Measurements from ENCODE around the gene ASTN2. TPM values are rescaled to one million over a fixed set of nuclear protein-coding genes. Genes with fewer than 3 reads are reported as not detected.

ASTN2 gene
- total RNA-seq, 2 experiments from 2014 or later: 1.7 to 4.2 TPM

GRCh38 chr9:117008461-117008860 lies 406.4 kb downstream of the ASTN2 start:
- no peak overlapping the region for H3K27ac ChIP-seq (ENCODE audit: low read depth, low read length, poor library complexity, severe bottlenecking)
- no peaks in the 10 kb centered on the region for H3K9me3 ChIP-seq (ENCODE audit: low read length)
- no peak for DNase-seq (ENCODE audit: low spot score)
- no peak overlapping the region for H3K4me3 ChIP-seq (ENCODE audit: low read depth, low read length, poor library complexity, severe bottlenecking)
- TF ChIP-seq CTCF (conservative IDR thresholded peaks at IDR 0.05; ENCODE audit: low read length) (no peak), EZH2phosphoT487 (IDR thresholded peaks at IDR 0.05; ENCODE audit: borderline replicate concordance, low read depth, low read length) (no peak)
- no peaks in the 10 kb centered on the region for H3K4me1 ChIP-seq (ENCODE audit: insufficient read depth, low read length, poor library complexity, severe bottlenecking)
- BruUV-seq (replicated peaks): no TSS peak
- H4K20me1 ChIP-seq (ENCODE audit: insufficient read depth, low read length): no peaks in the 10 kb centered on the region
- no peak overlapping the region for H3K4me2 ChIP-seq (ENCODE audit: low read length)
- H3K79me2 ChIP-seq (ENCODE audit: insufficient read depth, low read depth, low read length): no peaks in the 10 kb centered on the region
- H3K9me2 ChIP-seq (ENCODE audit: insufficient read depth, low read length): no peaks in the 10 kb centered on the region
- no peak overlapping the region for H2AFZ ChIP-seq (ENCODE audit: low read length)
- ChIA-PET CTCF (ENCODE audit: unreplicated experiment) (no interaction called here), POLR2A (interaction anchor here (0.6 kb wide), 1 partner anchor 15 kb away, joined by 3 read pairs; no protein-coding TSS in a partner anchor)
- intact Hi-C loops (cut with micrococcal nuclease; ENCODE audit: unreplicated experiment): no loop called here
- no peaks in the 10 kb centered on the region for H3K36me3 ChIP-seq (ENCODE audit: insufficient read depth, low read length)

GRCh38 chr9:117002686-117003085 lies 412.2 kb downstream of the ASTN2 start:
- H3K4me3 ChIP-seq (ENCODE audit: low read depth, low read length, poor library complexity, severe bottlenecking): no peak overlapping the region
- no peak for DNase-seq (ENCODE audit: low spot score)
- H4K20me1 ChIP-seq (ENCODE audit: insufficient read depth, low read length): no peaks in the 10 kb centered on the region
- intact Hi-C loops (cut with micrococcal nuclease; ENCODE audit: unreplicated experiment): no loop called here
- no peaks in the 10 kb centered on the region for H3K36me3 ChIP-seq (ENCODE audit: insufficient read depth, low read length)
- no peaks in the 10 kb centered on the region for H3K9me2 ChIP-seq (ENCODE audit: insufficient read depth, low read length)
- H3K9me3 ChIP-seq (ENCODE audit: low read length): no peaks in the 10 kb centered on the region
- H3K4me1 ChIP-seq (ENCODE audit: insufficient read depth, low read length, poor library complexity, severe bottlenecking): no peaks in the 10 kb centered on the region
- no peak overlapping the region for H3K27ac ChIP-seq (ENCODE audit: low read depth, low read length, poor library complexity, severe bottlenecking)
- BruUV-seq (replicated peaks): no TSS peak
- TF ChIP-seq EZH2phosphoT487 (IDR thresholded peaks at IDR 0.05; ENCODE audit: borderline replicate concordance, low read depth, low read length) (no peak), CTCF (conservative IDR thresholded peaks at IDR 0.05; ENCODE audit: low read length) (no peak)
- ChIA-PET CTCF (ENCODE audit: unreplicated experiment) (no interaction called here), POLR2A (no interaction called here)
- no peak overlapping the region for H2AFZ ChIP-seq (ENCODE audit: low read length)
- H3K4me2 ChIP-seq (ENCODE audit: low read length): no peak overlapping the region
- no peaks in the 10 kb centered on the region for H3K79me2 ChIP-seq (ENCODE audit: insufficient read depth, low read depth, low read length)

- H3K4me1 ChIP-seq (ENCODE audit: insufficient read depth, low read length, poor library complexity, severe bottlenecking): no peaks in the 10 kb centered on the region
- no peak overlapping the region for H3K4me2 ChIP-seq (ENCODE audit: low read length)
- H3K36me3 ChIP-seq (ENCODE audit: insufficient read depth, low read length): no peaks in the 10 kb centered on the region
- H3K79me2 ChIP-seq (ENCODE audit: insufficient read depth, low read depth, low read length): no peaks in the 10 kb centered on the region
- intact Hi-C loops (cut with micrococcal nuclease; ENCODE audit: unreplicated experiment): no loop called here
- no peaks in the 10 kb centered on the region for H3K9me2 ChIP-seq (ENCODE audit: insufficient read depth, low read length)
- H3K9me3 ChIP-seq (ENCODE audit: low read length): no peaks in the 10 kb centered on the region
- no peak overlapping the region for H3K27ac ChIP-seq (ENCODE audit: low read depth, low read length, poor library complexity, severe bottlenecking)
- H2AFZ ChIP-seq (ENCODE audit: low read length): no peak overlapping the region
- CTCF ChIA-PET (ENCODE audit: unreplicated experiment): no interaction called here
- POLR2A ChIA-PET: interaction anchor here (0.6 kb wide), 1 partner anchor 68 kb away, joined by 5 read pairs; no protein-coding TSS in a partner anchor
- TF ChIP-seq CTCF (conservative IDR thresholded peaks at IDR 0.05; ENCODE audit: low read length) (no peak), EZH2phosphoT487 (IDR thresholded peaks at IDR 0.05; ENCODE audit: borderline replicate concordance, low read depth, low read length) (no peak)
- H4K20me1 ChIP-seq (ENCODE audit: insufficient read depth, low read length): no peaks in the 10 kb centered on the region
- DNase-seq (ENCODE audit: low spot score): no peak
- H3K4me3 ChIP-seq (ENCODE audit: low read depth, low read length, poor library complexity, severe bottlenecking): no peak overlapping the region
- BruUV-seq (replicated peaks): no TSS peak
These were observed 414.0 kb downstream of the ASTN2 start for GRCh38 chr9:117000834-117001233.
